GM18519 (cell line): ENCODE data around the gene RPUSD1.
A peak's percentile ranks its signal among the peaks of the same experiment; 100 is the strongest.

Source experiments
- ATAC-seq: cut with Tn5 transposase; IDR thresholded peaks from one replicate; pipeline ENCODE4 v1.9.1; 2021; ENCODE audit warnings: mild to moderate bottlenecking, moderate library complexity; ENCODE audit not compliant: unreplicated experiment, low FRiP score

RPUSD1 gene

DNA sequence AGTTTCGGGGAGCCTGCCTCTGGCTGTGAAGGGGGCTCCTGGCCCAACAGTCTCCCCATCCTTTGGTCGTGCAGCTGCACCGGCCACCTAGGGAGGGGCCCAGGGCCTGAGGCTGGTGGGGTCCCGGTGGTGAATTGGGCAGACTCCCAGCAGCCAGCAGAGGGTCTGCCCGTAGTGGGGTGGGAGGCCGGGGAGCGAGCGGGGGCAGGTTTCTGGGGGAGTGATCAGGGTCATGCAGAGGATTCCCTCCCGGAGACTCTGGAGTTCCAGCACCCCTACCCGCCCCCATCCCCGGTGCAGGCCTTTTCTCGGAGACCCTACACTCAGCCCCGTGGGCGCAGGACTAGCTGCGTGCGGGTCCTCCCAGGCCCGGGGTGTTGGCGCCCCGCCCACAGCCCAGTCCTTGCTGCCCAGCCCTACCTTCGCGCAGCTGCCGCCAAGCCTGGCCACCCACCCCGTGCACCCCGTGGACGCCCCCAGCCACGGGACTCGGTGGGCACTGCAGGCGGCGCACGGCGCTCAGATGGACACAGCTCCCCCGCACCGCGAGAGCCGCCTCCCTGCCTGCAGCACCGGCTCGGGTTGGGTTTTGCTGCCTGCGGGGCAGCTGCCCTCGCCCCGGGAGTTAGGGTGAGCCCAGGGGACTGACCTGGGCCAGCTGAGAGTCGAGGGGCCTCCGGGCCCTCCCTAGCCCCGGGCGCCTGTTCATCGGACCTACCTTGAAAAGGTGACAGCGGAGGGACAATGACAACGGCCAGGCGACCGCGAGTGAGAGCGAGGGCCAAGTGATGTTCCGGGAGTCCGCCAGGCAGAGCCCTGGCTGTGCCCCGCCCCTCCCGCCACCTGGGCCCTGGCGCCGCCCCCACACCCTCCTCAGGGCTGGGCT is 12.0 kb upstream of the RPUSD1 start, which contains the start of gene GNG13:
TSS of gene GNG13 (minus strand) at position 787 of the 886 bp plus-strand sequence. CDS start 1,657 bp downstream, outside the sequence.
- no peak for ATAC-seq

DNA sequence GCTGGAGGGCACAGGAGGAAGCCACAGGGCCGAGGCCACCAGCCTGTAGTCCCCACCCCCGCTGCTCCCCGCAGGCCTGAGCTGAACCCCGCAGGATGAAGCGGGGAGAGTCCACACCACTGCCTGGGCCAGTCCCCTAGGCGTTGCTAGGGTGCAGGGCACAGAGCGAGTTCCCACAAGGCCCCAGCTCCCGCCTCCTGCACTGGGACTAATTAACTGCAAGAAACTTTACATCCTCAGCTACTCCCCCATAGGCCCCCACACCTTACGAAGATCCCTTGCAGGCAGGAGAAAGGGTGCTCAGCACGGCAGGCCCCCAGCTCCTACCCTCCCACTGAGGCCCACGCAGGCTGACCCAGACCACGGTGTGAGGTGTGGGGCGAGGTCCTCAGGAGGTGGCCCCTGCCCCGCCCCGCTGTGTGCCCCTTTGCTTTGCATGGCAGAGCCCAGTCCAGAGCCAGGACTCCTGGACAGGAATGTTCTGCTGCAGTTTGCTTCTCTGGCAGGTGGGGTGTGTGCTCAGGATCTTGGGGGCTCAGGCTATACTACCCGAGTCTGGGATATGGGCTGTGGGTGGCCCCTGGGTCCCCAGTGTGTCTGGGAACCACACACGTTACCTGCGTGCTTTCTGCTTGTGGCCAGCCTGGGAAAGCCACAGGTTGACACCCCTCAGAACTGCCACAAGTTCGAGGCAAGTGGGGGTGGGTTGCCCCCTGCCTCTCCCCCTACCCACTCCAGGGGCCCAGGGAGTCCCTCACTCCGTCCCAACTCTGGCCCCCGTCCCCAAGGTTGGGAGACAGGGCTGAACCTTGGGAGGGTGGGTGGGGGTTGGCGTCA is 11.1 kb upstream of the RPUSD1 start:
- no peak for ATAC-seq

DNA sequence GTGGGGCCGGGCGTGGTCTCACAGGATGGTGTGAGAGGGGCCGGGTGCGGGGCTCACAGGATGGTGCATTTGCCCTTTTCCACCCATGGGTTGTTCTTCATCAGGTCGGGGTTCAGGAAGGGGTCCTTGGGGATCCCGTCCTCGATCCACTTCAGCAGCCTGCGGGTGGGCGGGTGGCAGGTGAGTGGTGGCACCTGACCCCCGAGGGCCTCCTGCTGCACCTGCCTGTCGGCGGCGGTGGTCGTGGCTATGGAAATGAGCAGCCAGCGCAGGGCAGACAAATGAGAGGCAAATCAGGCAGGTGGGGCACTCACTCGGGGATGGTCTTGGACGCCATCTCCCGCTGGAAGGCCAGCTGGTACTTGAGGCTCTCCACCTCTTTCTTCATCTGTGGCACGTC is 10.5 kb upstream of the RPUSD1 start:
- ATAC-seq, result no peak

DNA sequence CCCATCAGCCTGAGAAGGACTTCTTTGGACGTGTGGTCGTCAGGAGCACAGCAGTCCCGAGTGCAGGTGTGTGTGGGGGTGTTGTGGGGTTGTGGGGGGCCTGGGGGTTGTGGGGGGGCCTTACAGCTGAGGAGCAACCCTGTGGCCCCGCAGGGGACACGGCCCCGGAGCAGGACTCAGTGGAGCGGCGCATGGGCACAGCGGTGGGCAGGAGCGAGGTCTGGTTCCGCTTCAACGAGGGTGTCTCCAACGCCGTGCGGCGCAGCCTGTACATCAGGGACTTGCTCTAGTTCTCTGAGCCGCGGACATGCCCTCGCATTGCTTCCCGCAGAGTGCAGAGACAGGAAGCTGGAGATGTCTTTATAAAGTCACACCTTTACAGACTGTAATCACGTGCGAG is 9.5 kb upstream of the RPUSD1 start:
- ATAC-seq, result no peak

DNA sequence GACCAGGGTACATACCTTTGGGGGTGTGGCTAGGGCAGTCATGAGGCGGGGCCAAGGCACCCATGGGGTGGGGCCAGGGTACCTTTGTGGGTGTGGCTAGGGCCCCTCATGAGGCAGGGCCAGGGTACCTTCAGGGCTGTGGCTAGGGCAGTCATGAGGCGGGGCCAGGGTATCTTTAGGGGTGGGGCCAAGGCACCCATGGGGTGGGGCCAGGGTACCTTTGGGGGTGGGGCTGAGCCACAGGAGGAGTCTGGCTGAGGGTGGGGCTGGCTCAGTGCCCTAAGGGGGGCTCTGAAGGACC is 8.9 kb upstream of the RPUSD1 start:
- ATAC-seq, result no peak

DNA sequence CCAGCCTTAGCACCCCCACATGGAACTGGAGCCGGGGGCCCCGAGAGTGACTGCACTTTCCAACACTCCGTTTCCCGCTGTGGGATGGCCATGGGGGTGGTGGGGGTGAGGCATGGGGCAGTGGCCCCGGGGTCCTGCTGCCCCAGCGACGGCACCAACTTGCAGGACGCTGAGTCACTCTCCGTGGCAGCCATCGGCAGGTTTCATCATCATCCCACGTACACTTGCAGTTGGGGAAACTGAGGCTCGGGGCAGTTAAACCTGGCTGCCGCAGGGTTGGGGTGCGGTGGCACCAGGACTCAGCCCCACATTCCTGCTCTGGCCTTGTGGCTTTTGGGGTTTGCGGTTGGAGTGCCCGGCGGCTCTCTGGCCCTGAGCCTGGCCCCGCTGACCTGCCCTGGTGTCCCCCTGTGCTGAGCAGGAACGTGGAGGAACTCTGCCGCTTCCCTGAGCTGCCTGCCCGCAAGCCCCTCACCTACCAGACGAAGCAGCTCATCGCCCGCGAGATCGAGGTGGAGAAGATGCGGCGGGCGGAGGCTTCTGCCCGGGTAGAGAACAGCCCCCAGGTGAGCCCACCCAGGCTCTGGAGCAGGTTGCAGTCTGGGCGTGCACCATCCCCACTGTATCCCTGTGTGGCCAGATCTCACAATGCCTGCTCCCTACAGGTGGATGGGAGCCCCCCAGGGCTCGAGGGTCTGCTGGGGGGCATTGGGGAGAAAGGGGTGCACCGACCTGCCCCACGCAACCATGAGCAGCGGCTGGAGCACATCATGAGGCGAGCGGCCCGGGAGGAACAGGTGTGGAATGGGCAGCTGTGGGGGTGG is 8.3 kb upstream of the RPUSD1 start:
- no peak for ATAC-seq

DNA sequence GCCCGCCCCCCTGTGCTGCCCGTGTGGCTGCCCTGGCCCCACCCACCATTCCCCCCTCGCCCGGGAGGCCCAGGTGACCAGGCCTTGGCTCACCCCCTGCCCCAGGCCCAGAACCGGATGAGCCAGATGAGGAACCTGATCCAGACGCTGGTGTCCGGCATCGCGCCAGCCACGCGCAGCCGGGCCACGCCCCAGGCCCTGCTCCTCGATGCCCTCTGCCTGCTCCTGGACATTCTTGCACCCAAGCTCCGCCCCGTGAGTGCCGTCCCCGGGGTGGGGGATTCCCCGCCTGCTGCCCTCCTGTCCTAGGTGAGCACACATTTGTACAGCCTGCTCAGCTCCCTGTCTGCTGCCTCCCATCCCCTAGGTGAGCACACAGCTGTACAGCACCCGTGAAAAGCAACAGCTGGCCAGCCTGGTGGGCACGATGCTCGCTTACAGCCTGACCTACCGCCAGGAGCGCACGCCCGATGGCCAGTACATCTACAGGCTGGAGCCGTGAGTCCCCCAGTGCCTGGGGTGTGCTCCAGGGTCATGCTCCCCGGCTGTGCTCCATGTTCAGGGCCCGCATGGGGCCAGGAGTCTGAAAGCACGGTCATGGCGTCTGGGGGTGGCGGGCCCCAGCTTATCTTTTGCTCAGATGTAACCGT is 7.5 kb upstream of the RPUSD1 start:
- ATAC-seq, result no peak

DNA sequence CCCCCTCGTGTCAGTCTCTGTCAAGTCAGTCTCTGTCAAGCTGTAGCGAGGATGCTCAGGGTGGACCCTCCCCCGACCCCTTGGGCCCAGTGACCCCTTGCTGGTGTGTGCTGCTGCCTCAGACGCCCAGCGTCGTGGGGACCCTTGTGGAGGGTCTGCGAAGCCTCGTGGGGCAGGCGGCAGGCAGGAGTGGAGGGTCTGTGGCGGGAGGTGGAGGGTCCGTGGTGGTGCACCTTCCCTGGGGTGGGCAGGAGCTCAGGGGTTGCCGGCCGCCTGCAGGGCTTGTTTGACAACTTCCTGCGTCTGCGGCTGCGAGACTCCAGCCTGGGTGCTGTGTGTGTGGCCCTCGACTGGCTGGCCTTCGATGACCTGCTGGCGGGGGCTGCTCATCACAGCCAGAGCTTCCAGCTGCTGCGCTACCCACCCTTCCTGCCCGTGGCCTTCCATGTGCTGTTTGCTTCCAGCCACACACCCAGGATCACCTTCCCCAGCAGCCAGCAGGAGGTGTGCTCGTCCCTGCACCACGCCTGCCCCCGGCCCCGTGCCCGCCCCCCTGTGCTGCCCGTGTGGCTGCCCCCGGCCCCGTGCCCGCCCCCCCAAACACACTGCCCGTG is 6.8 kb upstream of the RPUSD1 start:
- ATAC-seq, result no peak

DNA sequence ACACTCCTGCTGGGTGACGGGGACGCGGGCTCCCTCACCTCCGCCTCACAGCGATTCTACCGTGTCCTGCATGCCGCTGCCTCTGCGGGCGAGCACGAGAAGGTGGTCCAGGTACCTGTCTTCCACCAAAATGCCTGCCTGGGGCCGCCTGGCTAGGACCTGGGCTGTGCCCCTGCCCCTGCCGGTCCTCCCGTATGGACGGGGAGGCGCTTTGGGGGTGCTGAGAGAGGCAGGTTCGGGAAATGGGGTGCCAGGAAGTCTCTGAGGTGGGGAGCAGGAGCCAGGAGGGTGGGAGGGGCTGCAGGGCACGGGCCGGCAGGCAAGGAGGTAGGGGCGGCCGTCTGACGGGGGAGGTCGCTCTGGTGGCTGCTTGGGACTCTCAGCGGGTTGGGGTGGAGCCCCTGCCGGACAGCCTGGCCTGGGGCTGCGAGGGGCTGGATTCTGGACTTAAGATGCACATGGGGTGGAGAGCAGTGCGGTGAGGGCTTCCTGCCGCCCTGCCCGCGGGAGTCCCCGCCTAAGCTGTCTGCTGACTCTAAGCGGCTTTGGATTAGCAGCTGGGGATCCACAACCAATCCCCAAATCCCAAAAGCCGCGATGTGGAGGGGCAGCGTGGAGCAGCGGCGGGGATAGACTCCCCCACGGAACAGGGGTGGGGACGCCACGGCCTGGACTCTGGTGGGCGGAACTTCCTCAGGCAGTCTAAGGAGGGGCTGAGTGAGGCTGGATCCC is 6.1 kb upstream of the RPUSD1 start:
- no peak for ATAC-seq

DNA sequence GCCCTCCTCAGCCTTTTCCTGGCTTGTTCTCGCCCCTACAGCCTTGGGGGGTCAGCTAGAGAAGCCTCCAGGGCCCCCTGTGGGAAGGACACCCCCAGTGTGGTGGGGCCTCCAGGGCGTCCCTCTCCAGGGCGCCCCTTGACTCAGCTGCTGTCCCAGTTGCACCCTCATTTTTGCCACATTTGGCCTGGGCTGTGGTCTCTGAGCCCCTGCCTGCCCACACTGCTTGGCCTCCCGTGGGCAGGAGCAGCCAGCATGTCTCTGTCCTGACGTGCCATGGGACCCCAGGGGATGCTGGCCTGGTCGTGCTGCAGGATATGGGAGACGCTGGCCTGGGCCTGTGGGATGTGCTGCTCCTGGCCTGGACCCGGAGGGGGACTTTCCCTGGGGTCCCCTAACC is 5.2 kb upstream of the RPUSD1 start:
- no peak for ATAC-seq

DNA sequence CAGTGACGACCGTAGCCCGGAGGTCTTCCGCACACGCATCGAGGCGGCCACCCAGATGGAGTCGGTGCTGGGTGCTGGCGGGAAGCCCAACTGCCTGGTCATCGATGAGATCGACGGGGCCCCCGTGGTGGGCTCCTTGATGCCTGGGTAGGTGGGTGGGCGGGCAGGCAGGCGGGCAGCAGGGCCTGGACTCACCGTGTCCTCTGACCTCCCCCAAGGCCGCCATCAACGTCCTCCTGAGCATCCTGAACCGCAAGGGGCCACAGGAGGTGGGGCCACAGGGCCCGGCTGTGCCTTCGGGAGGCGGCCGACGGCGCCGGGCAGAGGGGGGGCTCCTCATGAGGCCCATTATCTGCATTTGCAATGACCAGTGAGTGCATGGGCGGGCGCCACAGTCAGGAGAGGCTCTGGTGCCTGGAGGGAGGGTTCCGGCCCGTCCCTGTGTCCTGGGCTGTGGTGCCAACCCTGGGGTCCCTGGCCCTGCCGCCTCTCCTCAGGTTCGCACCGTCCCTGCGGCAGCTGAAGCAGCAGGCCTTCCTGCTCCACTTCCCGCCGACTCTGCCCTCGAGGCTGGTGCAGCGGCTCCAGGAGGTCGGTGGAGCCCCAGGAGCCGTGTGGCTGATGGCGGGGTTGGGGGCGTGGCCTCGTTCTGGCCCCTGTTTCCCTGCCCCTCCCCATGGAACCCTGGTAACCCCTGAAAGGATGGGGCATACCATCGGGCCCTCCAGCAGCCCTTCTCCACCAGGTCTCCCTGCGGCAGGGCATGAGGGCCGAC is 4.2 kb upstream of the RPUSD1 start:
- no peak for ATAC-seq

DNA sequence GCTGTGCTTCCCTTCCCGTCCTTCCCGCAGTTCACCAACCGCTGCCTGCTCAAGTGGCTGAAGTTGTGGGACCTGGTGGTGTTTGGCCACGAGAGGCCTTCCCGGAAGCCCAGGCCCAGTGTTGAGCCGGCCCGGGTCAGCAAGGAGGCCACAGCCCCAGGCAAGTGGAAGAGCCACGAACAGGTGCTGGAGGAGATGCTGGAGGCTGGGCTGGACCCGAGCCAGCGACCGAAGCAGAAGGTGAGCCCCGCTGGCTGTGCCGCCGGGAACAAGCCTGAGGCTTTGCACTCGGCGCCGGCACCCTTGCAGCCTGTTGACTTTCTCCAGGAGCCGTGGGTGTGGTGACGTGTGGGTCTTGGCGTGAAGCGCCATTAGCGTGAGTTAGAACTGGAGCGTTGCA is 3.0 kb upstream of the RPUSD1 start:
- no peak for ATAC-seq

DNA sequence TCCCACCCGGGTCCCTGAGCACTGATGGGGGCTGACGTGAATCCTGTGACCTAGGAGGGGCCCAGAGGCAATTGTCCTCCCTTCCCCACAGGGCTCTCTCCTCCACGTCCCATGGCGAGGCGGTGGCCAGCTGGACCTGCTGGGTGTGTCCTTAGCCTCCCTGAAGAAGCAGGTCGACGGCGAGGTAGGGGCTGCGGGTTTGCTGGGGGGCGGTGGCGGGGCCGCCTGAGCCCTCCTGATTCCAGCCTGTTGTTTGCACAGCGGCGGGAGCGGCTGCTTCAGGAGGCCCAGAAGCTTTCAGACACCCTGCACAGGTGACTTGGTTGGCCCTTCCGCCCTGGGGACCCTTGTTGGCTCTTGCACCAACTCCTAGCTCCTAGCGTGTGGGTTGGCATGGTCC is 1.9 kb upstream of the RPUSD1 start:
- no peak for ATAC-seq

DNA sequence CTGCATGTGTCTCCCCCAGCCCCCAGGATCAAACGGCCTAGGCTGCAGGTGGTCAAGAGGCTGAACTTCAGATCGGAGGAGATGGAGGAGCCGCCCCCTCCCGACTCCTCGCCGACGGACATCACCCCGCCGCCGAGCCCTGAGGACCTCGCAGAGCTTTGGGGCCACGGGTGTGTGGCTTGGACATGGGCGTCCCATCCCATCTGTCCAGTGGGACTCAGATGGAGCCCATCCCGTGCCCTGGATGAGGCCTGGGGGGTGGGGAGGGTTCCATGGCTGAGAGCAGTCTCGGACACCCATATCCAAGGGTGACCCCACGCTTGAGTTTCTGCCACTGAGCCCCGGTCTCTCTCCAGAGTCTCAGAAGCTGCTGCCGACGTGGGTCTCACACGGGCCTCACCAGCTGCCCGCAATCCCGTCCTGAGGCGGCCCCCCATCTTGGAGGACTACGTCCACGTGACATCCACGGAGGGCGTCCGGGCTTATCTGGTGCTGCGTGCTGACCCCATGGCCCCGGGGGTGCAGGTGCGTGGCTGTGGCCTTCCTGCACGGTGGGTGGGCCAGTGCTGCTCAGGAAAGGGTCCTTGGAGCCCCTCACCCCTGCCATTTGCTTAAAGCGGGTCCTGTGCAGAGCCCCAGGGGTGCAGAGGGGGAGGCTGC is 1.1 kb upstream of the RPUSD1 start:
- no peak for ATAC-seq

DNA sequence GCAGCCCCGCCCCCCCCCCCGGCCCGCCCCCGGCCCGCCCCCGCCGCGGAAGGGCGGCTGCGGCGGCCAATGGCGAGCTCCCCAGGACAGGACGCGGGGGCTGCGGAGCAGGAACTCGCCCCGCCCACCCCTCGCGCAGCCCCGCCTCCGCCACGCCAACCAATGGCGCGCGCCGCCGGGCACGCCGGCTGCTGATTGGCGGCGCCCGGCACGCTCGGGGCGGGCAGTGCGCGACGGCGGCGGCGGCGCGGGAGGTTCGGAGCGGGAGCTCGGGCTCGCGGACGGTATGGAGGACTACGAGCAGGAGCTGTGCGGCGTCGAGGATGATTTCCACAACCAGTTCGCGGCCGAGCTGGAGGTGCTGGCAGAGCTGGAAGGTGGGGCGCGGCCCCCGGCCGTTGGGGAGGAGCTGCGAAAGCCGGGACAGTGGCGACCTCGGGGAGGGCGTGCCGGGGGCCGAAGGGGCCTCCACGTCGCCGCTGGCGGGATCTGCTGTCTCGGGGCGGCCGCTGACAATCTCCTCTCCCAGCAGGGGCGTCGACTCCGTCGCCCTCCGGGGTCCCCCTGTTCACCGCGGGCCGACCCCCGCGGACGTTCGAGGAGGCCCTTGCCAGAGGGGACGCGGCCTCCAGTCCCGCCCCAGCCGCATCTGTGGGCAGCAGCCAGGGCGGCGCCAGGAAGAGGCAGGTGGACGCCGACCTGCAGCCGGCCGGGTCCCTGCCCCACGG is 382 bp upstream of the RPUSD1 start, which contains the start of gene CHTF18:
TSS of gene CHTF18 (plus strand) at position 222 of the 728 bp plus-strand sequence. CDS start at position 287, 65 bp downstream.
- peak; percentile 52 for ATAC-seq

DNA sequence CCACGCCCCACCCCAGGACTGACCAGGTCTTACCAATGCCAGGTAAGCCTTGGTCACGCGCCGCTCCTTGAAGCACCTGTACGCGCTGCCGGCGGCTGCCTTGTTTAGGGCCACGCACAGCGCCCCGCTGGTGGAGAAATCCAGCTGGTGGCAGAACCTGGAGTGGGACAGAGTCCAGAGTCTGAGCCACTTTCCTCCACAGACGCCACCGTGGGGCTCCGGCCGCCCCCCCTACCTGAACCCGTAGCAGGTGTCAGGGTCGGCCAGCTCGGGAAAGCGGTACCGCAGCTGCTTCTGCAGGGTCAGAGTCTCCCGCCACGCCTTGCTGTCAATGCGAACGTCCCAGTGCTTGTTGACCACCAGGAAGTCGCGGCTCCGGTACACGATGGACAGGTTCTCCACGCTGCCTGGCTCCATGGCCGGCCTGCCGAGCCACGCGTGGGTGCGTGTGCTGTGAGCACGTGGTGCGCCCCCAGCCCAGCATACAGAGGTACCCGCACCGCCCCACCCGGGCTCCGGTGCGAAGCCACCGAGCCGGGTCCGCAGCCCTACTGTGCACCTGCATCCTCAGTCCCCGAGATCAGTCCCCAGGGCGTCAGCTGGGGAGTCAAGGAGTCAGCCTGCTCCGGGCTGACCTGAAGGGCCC is 737 bp downstream of the RPUSD1 start:
- peak; percentile 4 for ATAC-seq
